Daoy (cell line): Measurements from ENCODE around the gene PPP2R5C. TPM values are rescaled to one million over a fixed set of nuclear protein-coding genes. Genes with fewer than 3 reads are reported as not detected.

ENCODE experiments used
- DNase-seq: peaks from one replicate; pipeline ENCODE4 v3.0.0-alpha.2; 2015; ENCODE audit warnings: low read depth
- total RNA-seq: library from RNA; depleted of rRNA; stranded (reverse); fragments of >200 nt; shearing (Covaris generic); gene quantifications from 2 replicates; pipeline ENCODE4 v1.2.3, GENCODE V29; 2014

Gene PPP2R5C
- total RNA-seq, 1 experiment from 2014 or later, result 138 TPM

DNA sequence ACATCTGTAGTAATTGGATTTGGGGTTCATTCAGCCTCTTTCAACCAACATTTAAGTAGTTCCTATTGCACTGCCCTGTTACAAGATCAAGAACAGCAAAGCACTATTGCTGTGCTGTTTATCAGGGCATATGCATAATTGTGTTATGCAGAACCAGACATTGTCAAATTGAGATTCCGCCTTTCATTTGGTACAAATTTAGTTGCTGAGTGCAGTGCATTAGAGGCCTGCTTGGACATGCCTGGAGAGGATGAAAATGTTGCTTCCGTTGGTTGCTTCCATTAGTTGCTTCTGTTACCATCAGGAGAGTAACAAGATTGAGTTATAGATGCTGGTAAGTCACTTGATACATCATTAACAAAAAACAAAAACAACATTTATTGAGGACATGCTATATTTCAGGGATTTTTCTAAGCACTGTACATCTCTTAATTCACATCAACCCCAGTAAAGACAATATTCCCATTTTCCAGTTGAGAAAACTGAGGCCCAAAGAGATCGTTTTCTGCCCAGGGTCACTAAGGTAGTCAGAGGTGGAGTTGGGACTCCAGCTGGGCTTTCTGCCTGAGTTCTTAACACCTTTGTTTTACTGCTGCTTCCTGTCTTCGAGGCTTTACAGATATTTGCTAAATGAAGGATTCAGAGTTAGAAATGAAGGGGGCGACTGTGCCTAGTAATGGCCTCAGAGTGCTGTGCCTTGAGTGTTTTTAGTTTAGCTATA lies 79.3 kb downstream of the PPP2R5C start:
- DNase-seq, result no peak

DNA sequence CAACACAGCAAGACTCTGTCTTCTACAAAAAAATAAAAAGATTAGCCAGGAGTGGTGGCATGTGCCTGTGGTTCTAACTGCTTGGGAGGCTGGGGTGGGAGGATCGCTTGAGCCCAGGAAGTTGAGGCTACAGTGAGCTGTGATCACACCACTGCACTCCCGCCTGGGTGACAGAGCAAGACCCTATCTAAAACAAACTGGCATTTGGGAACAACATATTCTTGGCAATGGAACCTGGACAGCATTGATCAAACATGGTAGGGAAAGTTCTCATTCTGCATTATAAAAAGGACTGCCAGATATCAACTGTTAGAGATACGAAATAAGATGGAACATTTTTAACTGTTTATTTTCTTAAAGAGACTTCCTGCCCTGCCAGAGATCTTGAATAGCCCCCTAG lies 81.5 kb downstream of the PPP2R5C start:
- no peak for DNase-seq

DNA sequence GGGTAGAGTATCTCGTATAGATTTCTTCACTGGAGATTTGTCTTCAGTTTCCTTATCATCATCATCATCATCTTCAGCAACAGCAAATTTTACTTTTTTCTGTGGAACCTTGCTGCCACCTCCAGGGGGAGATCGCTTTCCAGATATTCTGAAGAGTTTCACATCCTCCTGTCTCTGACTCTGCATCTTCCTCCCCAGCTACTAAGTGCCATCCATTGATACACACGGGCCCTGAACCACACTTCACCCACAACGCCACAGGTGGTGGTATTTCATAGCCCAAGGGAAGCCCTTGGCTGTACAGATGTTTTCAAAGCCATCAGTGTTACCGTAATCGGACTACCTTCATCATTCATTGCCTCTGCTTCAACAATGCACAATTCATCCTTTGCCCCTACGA lies 82.2 kb downstream of the PPP2R5C start:
- no peak for DNase-seq

DNA sequence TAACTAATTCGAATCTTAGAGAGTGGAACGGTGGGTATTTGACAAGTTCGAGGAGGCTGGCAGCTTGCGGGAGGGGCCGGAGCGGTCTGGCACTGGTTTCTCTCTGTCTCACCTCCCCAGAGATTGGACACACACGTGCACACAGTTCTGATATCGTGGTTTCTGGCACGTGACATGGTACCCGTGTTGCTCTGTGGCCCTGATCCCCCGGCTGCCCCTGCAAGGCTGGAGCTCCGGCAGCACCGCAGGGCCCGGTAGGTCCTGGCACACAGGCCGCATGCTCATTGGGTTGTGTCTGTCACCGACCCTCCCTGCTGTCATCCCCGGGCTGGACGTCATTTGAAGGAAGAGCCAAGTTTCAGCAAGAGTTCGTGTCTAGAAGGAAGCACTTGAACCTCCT lies 82.7 kb downstream of the PPP2R5C start:
- DNase-seq, result no peak

DNA sequence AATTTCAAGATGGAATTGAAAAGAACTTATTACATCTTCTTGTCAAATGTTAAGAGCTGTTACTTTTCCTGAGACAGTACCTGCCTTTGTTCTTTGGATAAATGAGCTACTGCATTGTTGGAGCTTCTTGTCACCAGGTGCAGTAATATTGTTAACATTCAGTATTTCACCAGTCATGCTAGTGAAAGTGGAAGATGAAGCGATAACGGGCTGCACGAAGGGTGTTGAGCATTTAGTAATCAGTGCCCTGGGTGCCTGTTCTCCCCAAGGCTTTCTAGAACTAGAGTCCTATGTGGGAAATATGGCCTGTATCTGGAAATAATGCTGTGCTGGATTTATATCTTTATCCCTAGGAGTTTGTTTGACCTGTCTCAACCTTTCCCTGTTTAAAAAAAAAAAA lies 83.2 kb downstream of the PPP2R5C start:
- no peak for DNase-seq

DNA sequence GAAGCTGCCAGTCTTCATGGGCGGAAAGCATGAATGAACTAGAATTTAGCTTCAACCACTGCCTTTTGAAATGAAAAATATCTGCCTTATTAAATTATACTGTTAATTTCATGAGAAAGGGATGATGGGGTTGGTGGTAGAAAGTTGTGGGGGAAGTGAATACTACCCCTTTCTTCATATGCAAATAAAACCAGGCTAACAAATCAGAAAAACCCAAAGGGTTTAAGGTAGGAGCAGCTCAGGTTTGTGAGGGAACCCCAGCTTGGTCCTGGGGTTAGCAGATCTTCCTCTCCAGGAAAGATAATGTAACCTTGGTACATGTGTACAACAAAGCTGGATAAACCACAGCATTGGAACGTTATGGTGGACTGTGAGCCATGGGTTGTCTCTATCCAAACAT lies 84.0 kb downstream of the PPP2R5C start:
- no peak for DNase-seq

DNA sequence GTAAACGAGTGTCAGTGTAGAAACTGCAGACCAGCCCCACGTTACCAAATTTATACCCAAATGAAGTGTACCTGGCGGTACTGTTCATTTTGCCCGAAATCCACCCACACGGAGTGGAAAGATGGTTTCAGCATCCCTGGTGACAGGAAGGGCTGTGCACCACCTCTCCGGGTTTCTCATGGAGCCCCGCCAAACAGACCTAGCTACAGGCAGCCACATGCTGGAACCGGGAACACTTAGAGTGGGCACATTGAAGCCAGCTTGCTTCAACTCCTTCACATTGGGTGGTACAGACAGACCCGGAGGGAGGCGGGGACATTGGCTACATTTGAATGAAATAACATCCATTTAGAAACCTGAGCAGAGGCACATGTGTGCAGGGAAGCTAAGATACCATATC lies 84.4 kb downstream of the PPP2R5C start:
- no peak for DNase-seq

DNA sequence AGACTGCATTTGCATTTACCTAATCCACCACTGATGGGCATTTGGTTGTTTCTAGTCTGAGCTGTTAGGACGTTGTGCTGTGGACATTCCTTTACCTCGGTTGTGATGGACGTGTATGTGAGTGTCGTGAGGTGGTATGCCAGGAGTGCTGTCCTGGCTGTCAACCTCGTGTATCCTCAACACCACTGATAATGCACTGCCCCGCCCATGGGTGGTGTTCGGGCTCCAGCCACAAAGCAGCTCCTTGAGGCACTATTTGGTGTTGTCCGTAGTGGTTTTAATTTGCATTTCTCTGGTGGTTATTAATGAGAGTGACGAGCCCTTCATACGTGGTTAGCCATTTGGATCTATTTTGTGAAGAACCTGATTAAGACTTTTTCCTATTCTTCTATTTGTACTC lies 87.6 kb downstream of the PPP2R5C start:
- no peak for DNase-seq

DNA sequence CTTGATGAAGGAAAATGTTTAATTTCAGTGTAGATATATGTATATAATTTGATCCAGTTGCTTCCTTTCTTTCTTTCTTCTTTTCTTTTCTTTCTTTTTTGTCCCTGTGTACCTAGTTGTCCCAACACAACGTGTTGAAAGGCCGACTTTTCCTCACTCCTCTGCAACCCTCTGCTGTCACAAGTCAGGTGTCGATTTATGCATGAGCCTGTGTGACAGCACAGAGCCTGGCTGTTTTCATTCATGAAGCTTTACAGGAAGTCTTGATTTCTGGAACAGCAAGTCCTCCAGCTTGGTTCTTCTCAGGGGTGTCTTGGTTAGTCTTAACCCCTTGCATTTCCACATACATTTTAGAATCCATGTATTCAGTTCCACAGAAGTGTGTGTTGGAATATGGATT lies 88.1 kb downstream of the PPP2R5C start:
- DNase-seq, result no peak

DNA sequence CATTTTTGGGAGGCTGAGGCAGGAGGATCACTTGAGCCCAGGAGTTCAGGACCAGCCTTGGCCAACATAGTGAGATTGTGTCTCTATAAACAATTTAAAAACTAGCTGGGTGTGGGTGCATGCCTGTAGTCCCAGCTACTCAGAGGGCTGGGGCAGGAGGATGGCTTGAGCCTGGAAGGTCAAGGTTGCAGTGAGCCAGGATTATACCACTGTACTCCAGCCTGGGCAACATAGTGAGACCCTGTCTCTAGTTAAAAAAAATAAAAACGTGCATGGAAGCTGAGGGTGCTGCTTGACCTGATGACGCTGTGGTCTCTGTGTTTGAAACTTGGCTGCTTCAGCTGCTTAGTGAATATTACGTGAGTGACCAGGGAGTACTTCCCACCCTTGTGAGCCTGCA lies 89.7 kb downstream of the PPP2R5C start:
- no peak for DNase-seq

DNA sequence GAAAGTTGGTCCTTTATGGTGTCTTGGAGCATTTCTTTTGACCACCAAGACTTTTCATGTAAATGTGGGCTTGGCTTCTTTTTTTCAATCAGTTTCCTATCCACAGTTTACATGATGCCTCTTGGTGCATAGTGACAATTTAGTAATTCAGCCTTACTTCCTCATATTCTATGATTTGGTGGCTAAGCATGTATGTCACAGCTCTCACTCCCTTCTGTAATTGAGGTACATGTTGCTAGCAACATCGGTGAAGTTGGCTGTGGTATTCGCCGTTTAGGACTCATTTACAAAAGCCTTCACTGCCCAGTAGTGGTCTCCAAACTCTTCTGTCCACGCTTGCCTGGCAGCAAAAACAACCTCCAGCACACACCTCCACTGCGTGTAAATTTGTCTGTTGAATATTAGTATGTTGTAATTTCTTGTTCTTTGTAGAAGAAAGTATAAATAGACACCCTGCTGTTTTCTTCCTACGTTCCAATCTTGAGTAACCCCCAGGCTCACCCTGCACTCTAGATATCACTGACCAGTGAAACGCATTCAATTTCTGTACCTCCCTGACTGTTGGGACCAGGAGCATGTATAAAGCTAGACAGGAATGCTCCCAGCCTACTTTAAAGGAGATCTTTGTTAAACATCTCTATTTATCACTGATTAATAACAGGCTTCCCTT lies 90.4 kb downstream of the PPP2R5C start:
- DNase-seq, result no peak

DNA sequence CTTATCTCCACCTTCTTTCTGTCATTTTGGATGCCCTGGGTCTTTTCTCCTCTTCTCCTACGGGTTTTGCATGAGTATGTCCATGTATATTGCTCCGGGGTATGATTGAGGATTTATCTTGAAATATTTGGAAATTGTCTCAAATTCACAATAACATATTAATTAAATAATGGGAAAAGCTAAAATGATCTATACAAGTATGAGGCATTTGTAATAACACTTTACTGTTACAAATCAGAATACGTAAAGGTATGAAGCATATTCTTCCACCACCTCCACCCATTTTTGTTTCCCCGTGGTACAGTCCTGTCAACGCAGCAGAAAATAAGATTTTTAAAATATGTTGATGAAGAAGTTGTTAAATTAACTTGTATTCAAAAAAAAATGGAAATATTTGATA lies 91.3 kb downstream of the PPP2R5C start:
- DNase-seq, result no peak

DNA sequence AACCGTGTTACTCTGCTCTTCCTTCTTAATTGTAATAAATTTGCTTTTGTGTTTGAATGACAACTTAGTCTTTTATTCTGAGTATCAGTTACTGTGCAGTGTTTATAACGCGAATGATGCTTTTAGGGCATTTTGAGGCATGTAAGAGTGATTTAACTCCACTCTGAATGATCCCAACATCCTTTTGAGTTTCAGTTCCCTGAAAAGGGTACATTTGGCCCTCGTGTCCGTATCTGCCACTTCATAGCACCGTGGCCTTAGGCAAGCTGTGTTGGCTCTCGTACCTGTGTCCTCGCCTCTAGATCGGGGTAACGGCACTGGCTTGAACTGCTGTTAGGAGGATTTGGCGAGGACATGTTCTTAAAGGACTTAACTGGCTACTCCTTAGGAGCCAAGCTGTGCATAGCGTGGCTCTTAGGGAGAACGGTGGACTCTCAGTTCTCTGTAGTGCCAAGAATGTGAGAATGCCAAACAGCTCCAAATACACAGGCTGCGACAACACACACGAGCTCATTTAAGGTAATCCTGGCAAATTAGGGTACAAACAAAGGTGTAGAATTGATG lies 92.0 kb downstream of the PPP2R5C start:
- no peak for DNase-seq

DNA sequence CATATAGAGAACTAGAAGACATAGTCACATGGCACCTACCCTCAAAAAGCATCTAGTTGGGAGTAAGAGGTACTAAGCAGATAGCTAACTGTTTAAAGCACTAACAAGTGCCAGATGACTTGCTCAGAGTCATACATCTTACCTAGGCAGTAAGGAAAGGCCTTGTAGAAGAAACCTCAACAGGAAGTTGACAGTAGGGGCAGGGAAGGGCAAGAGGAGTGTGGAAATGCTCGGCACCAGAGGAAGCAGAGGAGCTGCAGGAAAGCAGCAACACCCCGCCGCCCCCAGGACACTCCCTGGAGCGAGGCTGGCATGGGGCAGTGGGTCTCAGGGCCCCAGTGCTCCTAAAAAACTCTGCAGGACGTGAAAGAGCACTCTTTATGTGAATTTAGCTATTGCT lies 92.9 kb downstream of the PPP2R5C start:
- no peak for DNase-seq

DNA sequence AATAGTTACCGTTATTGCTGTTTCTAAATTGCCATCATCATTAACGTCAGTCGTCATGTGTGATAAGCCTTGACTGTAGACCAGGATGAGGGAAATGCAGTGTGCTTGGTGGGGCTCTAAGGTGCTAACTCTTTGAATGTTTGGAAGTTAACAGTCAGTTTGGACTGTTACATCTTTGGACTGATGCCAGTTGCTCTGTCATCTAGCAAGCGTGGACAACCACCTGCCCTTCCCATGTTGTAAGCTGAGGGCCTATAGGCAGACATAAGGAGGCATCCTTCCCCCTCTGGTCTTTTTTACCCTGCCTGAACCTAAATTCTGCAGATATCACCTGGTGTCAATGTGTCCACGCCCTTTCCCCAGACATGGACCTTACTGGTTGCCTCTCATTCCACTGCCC lies 94.4 kb downstream of the PPP2R5C start:
- no peak for DNase-seq

DNA sequence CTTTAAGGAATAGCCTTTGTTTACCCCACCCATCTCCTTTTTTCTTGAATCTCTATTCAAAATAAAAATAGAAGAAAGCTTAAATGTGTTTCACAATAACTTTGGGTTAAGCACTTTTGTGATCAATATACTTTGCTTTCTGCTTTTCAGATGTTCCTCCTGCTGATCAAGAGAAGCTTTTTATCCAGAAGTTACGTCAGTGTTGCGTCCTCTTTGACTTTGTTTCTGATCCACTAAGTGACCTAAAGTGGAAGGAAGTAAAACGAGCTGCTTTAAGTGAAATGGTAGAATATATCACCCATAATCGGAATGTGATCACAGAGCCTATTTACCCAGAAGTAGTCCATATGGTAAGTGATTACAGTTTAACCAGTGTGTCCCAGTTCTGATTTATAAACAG lies 95.0 kb downstream of the PPP2R5C start:
- DNase-seq, result no peak

DNA sequence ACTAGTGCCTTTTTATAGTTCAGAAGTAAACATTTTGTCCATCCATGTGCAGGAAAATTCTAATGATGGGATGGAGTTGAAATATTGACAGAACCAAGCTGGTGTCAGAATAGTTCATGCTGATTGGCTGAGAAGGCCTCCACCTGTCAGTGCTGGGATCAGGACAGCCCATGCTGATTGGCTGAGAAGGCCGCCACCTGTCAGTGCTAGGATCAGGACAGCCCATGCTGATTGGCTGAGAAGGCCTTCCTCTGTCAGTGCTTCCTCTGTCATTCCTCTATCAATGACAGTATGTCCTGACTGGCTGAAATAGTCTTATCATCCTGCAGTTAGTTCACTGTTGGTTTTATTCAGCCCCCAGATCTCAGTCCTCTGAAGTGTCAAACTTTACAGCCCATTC lies 95.7 kb downstream of the PPP2R5C start:
- no peak for DNase-seq

DNA sequence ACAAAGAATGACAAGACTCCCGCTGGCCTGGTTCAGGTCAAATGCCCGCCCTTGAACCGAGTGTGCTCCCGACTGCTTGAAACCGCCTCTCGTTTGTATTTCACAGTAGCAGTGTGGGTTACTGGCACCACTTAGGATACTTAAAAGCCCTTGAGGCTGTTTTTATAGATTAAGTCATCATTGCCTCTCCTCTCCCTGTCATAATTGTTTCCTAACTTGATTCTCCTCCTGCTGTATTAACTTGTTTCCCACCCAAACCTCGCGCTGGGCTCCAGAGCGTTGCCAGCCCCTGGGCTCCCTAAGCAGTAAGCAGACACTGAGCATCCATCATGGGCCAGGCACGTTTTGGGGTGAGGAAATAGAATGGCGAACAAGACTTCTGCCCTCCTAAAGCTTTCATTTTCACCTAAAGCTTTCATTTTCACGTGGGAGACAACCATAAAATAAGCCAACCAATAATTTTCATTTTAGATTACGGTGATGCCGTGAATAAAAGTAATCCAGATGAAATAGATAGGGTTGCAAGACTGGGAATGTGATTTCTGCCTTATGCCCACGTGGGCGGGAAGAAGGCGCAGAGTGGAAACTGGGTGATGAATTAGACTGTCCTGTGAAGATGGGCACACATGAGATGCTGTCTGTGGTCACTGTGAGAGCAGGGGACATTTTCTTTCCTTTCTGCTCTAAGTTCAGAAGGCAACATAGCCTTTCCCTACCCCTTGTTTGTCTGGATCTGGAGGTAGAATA lies 97.5 kb downstream of the PPP2R5C start:
- no peak for DNase-seq

DNA sequence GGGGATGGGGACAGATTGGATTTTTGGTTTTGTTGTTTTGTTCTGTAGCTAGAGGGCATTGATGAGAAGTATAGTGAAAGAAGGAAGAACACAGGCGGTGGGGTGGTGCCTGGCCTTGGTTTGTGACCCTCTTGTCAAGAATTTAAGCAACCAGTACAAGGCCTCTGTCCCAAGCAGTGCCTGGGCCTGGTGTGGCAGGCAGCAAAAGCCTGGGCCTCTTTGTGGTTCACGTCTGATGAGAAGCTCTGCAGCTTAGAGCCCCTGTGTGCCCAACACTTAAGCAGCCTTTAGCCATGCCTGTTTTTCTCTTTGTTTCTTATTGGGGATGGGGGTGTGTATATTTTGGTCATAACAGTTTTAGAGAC lies 98.0 kb downstream of the PPP2R5C start:
- DNase-seq, result no peak

DNA sequence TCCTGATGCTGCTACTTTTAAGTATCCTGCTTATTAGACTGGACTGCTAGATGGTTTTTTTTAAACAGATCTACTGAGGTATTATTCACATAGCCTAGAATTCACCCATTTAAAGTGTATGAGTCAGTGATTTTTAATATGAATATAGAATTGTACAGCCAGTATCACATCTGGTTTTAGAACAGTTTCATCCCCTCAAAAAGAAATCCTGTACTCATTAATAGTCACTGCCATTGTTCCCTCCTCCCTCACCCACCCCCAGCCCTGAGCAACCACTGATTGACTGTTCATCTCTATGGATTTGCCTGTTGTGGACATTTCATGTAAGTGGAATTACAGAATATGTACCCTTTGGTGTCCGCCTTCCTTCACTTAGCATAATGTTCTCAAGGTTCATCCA lies 98.4 kb downstream of the PPP2R5C start:
- DNase-seq, result no peak

DNA sequence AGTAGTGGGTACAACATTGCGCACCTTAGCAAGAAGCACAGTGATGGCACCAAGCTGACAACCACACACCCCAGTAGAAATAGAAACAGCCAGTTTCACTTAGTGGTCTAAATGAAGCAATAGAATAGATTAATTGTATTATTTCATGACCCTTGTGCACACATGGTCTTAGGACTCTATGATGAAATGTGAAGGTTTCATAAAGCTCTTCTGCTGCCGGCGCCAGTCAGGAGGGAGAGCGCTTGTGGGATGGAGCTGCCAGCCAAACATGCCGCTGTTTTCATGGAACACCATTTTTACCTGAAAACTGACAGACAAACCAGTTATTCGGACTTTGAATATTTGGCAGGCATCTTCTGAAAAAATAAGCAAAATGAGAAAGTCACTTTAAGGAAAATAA lies 100.0 kb downstream of the PPP2R5C start:
- DNase-seq, result no peak

DNA sequence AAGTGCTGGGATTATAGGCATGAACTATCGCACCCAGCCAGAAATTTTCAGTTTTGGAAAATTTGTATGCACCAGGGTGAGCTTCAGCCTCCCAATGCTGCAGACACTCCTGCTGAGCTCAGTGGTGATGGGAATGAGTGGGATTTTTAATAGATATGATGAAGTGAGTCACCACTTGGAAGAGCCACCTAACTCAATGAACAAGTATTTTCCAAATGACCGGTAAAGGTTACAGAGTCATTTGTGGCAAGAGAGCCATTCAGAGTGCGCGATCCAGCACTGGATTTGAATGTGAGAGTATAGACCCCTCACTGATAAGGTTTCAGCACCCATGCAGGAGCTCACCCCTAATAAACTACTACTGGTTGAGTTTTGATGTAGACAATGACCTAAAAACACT lies 100.7 kb downstream of the PPP2R5C start:
- DNase-seq, result peak; percentile 23

DNA sequence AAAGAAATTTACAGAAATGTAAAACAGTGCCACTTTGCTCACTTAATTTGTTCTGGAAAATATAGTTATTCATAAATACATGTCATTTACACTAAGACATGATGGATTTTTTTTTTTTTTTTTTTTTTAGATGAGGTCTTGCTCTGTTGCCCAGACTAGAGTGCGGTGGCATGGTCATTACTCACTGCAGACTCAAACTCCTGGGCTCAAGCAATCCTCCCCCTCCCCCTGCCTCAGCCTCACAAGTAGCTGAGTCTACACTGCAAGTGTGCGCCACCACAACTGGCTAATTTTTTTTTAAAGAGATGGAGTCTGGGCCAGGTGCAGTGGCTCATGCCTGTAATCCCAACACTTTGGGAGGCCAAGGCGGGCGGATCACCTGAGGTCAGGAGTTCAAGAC lies 101.2 kb downstream of the PPP2R5C start:
- DNase-seq, result no peak
